ENCODE results near the gene SLC6A19.

DNA sequence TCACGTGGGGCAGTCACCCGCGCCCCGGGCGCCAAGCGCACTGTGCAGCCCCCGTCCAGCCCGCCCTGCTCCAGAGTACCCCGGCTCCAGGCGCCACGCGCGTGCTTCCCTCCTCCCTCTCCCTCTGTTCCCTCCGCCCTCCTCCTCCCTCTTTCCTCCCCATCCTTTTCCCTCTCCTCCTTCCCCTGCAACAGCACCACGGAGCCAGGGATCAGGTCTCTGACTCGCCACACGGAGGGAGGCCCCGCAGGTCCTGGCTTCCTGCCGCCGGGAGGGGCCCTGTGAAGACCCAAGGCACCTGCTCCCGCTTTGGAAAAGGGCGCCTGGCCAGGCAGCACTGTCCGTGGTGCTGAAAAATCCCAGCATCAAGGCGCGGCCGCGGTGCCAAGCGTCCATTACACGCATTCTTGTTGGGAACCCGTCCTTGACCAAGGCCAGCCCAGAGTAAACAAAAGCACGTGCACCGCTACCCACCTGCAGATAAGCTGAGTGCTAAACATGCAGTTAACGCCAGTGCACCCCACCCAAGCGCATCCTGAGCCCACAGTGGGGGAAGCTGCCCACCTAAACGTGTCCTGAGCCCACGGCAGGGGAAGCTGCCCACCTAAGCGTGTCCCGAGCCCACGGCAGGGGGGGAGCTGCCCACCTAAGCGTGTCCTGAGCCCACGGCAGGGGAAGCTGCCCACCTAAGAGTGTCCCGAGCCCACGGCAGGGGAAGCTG is 45.5 kb downstream of the SLC6A19 start:
- TF ChIP-seq ZZZ3 (CRISPR knock-in tag; IDR thresholded peaks at IDR 0.05; ENCODE audit: borderline replicate concordance) (no peak), POLR2A (IDR thresholded peaks at IDR 0.05; ENCODE audit: insufficient read depth in 1 of 2, low read depth in 2 of 2, low read length in 2 of 2) (no peak)

Measured in HepG2 (cell line).